H1 (cell line): Measurements from ENCODE around the gene FGR.

Experiments used
- CTCF ChIP-seq, 3 experiments: IDR thresholded peaks; 1 replicate in 2 of 3; 2 replicates in 1 of 3; pipeline versions ENCODE4 v1.5.1 to v1.6.1; 2011; ENCODE audit warnings: low read length in 3 of 3, mild to moderate bottlenecking in 3 of 3, inconsistent platforms in 2 of 3, low read depth in 1 of 3, moderate library complexity in 1 of 3; ENCODE audit not compliant: insufficient read depth in 1 of 3; ENCODE audit errors: control extremely low read depth in 1 of 3
- EZH2 ChIP-seq: fragments of 200-600 bp; sonication (generic); IDR thresholded peaks from 2 replicates; pipeline ENCODE4 v1.7.1; 2012; ENCODE audit warnings: low read depth, mild to moderate bottlenecking, moderate library complexity, low read length, inconsistent platforms; ENCODE audit not compliant: severe bottlenecking
- HDAC2 ChIP-seq, 2 experiments: fragments of 300-600 bp in 1 of 2; sonication (generic) in 1 of 2; IDR thresholded peaks; 2 replicates each; pipeline ENCODE4 v1.6.1; 2011 to 2012; ENCODE audit warnings: low read depth in 2 of 2, low read length in 2 of 2, mild to moderate bottlenecking in 2 of 2, moderate library complexity in 2 of 2, borderline replicate concordance in 1 of 2, inconsistent platforms in 1 of 2
- RNF2 ChIP-seq: fragments of 200-900, 300-1000 bp; sonication (generic); IDR thresholded peaks from 2 replicates; pipeline ENCODE4 v1.7.1; 2016; ENCODE audit warnings: borderline replicate concordance, low read depth, mild to moderate bottlenecking, antibody characterized with exemption, low read length; ENCODE audit not compliant: poor library complexity, severe bottlenecking; ENCODE audit errors: missing control alignments
- SUZ12 ChIP-seq: fragments of 200-600 bp; sonication (generic); IDR thresholded peaks from 2 replicates; pipeline ENCODE4 v1.6.1; 2012; ENCODE audit warnings: mild to moderate bottlenecking, inconsistent platforms, low read length, moderate library complexity, mixed read lengths
- TBP ChIP-seq: IDR thresholded peaks from 2 replicates; pipeline ENCODE4 v1.6.1; 2011; ENCODE audit warnings: low read depth, low read length, improper control_type of control experiment
- YY1 ChIP-seq: IDR thresholded peaks from 2 replicates; pipeline ENCODE4 v1.6.1; 2011; ENCODE audit warnings: low read depth, mild to moderate bottlenecking, low read length

GRCh38 chr1:27591622-27592021 lies 43.4 kb downstream of the FGR start:
- no peak for TF ChIP-seq EZH2
- no peak for TF ChIP-seq CTCF (IDR thresholded peaks at IDR 0.05; ENCODE audit: control extremely low read depth in 1 of 3, insufficient read depth in 1 of 3, low read depth in 1 of 3, low read length in 3 of 3)
- no peak for TF ChIP-seq RNF2
- TF ChIP-seq TBP: no peak
- TF ChIP-seq YY1: no peak
- TF ChIP-seq SUZ12: no peak
- no peak for TF ChIP-seq HDAC2 (IDR thresholded peaks at IDR 0.05; ENCODE audit: borderline replicate concordance in 1 of 2, low read depth in 2 of 2, low read length in 2 of 2)
